ENCODE measurements around the gene SFTPA2. TPM values are rescaled to one million over a fixed set of nuclear protein-coding genes. Genes with fewer than 3 reads are reported as not detected.
"Not testable (repeated sequence)": the region's sequence is repeated elsewhere in the genome, so short reads cannot be mapped to it uniquely, and the experiment has no call there.

SFTPA2 gene
- total RNA-seq, 2 donors from 2014 or later: 5.3 to 38.5 TPM

DNA sequence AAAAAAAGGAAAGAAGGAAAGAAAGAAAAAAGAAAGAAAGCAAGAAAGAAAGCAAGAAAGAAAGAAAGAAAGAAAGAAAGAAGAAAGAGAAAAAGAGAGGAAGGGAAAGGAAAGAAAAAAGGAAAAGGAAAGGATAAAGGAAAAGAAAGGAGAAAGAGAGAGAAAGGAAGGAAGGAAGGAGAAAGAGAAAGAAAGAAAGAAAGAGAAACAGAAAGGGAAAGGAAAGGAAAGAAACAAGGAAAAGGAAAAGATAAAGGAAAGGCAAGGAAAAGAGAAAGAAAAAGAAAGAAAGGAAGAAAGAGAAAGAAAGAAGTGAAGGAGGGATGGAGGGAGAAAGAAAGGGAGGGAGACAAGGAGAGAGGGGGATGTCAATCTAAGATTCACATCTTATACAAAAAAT is 20.8 kb upstream of the SFTPA2 start:
- Histone ChIP-seq H3K4me1 (replicated peaks) (no peaks in the 10 kb centered on the region), H3K36me3 (no peaks in the 10 kb centered on the region), H3K27ac (no peak overlapping the region), H3K27me3 (replicated peaks; ENCODE audit: insufficient read depth) (no peaks in the 10 kb centered on the region), H3K9me3 (no peaks in the 10 kb centered on the region), H3K4me3 (no peak overlapping the region)
- intact Hi-C loops (cut with DNase I): no loop called here
- TF ChIP-seq POLR2AphosphoS5 (IDR thresholded peaks at IDR 0.05) (no peak), POLR2A (IDR thresholded peaks at IDR 0.05) (no peak)
- TF ChIP-seq, protein P1, sequence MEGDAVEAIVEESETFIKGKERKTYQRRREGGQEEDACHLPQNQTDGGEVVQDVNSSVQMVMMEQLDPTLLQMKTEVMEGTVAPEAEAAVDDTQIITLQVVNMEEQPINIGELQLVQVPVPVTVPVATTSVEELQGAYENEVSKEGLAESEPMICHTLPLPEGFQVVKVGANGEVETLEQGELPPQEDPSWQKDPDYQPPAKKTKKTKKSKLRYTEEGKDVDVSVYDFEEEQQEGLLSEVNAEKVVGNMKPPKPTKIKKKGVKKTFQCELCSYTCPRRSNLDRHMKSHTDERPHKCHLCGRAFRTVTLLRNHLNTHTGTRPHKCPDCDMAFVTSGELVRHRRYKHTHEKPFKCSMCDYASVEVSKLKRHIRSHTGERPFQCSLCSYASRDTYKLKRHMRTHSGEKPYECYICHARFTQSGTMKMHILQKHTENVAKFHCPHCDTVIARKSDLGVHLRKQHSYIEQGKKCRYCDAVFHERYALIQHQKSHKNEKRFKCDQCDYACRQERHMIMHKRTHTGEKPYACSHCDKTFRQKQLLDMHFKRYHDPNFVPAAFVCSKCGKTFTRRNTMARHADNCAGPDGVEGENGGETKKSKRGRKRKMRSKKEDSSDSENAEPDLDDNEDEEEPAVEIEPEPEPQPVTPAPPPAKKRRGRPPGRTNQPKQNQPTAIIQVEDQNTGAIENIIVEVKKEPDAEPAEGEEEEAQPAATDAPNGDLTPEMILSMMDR (IDR thresholded peaks at IDR 0.05): no peak
- no peak for DNase-seq (ENCODE audit: low spot score)

DNA sequence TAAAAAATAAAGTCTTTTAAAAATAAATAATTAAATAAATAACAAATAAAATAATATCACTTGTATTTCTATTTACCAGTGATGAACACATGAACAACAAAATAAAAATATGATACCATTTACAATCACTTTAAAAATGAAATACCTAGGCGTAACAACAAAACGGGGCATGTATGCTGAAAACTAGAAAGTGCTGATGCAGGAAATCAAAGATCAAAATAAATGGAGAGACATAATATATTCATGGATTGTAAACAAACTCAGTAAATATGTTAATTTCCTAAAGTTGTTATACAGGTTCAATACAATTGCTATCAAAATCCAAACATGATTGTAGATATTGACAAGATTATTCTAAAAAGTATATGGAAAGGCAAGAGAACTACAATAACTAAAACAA is 19.2 kb upstream of the SFTPA2 start:
- H3K36me3 ChIP-seq: no peaks in the 10 kb centered on the region
- DNase-seq (ENCODE audit: low spot score): no peak
- H3K9me3 ChIP-seq: no peaks in the 10 kb centered on the region
- intact Hi-C loops (cut with DNase I): no loop called here
- WGBS: 94% methylated on average over 2 of the region's 2 CpGs
- no peaks in the 10 kb centered on the region for H3K4me1 ChIP-seq (replicated peaks)
- no peak overlapping the region for H3K27ac ChIP-seq
- TF ChIP-seq, protein P1 (IDR thresholded peaks at IDR 0.05): no peak
- TF ChIP-seq POLR2AphosphoS5 (IDR thresholded peaks at IDR 0.05) (no peak), POLR2A (IDR thresholded peaks at IDR 0.05) (no peak)
- H3K27me3 ChIP-seq (replicated peaks; ENCODE audit: insufficient read depth): no peaks in the 10 kb centered on the region
- H3K4me3 ChIP-seq: no peak overlapping the region

DNA sequence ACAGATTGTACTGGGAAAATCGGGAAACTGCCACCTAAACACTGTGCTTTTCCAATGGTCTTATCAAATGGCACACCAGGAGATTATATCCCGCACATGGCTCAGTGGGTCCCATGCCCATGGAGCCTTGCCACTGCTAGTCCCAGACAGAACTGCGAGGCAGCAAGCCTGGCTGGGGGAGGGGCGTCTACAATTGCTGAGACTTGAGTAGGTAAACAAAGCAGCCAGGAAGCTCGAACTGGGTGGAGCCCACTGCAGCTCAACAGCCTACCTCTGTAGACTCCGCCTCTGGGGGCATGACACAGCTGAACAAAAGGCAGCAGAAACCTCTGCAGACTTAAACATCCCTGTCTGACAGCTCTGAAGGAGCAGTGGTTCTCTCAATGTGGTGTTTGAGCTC is 10.4 kb upstream of the SFTPA2 start:
- DNase-seq (ENCODE audit: low spot score); H3K27me3 ChIP-seq (replicated peaks; ENCODE audit: insufficient read depth); H3K4me3 ChIP-seq; H3K27ac ChIP-seq; H3K9me3 ChIP-seq; H3K4me1 ChIP-seq (replicated peaks); H3K36me3 ChIP-seq; intact Hi-C loops (cut with DNase I): not testable (repeated sequence)
- WGBS: 81% methylated on average over 6 of the region's 6 CpGs

DNA sequence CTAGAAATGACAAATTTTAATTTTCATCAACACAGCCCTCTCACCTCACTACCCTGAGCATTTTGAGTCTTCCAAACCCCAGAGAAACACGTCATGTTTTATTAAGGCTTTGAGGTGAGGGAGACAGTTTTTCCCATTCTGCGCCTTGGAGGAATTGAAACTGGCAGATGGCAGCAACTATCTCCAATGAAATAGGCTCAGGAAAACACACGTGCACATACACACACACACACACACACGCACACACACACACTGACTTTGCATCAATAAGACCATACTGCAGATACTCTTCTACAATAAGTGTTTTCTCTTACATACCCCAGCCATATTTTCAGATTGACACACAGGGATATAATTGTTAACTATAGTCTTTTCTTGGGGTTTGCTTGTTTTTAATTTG is 3.2 kb upstream of the SFTPA2 start:
- intact Hi-C loops (cut with DNase I): no loop called here
- WGBS: 60% methylated on average over 4 of the region's 4 CpGs

DNA sequence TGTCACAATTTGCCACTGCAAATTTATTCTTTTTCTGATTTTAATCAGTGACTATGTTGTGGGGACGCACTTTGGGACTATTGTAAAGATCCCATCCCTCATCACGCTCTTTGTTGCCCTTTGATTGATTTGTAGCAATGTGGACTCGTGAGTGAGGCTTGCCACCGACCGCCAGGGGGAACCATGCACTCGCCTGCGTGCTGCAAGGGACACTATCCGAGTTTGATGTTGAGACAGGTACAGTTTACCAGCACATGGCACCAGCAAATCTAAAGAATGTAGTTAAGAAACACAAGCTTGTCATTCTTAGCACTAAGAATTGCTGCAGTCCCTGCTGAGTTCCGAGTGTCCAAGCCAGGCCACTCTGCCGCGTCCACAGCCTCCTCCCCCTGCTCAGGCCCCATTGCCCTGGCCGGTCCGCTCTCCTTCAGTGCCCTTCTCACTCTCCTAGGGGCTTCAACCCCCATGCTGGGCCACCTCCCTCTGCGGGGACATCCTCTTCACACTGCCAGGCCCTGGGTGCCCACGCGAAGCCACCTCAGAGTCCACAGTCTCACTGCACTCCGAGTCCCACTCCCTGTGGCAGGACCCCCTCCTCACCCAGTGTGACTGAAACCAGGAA is 2.0 kb upstream of the SFTPA2 start:
- H3K36me3 ChIP-seq: no peaks in the 10 kb centered on the region
- H3K9me3 ChIP-seq: no peaks in the 10 kb centered on the region
- peak; percentile 60 for DNase-seq (ENCODE audit: low spot score)
- H3K27me3 ChIP-seq (replicated peaks; ENCODE audit: insufficient read depth): no peaks in the 10 kb centered on the region
- no peak overlapping the region for H3K4me3 ChIP-seq
- 18% methylated on average over 17 of the region's 17 CpGs for WGBS
- intact Hi-C loops (cut with DNase I): no loop called here
- TF ChIP-seq, protein P1 (IDR thresholded peaks at IDR 0.05): peak; percentile 45 to 76 (median 58)
- no peak for TF ChIP-seq POLR2AphosphoS5 (IDR thresholded peaks at IDR 0.05)
- no peak overlapping the region for H3K27ac ChIP-seq
- H3K4me1 ChIP-seq (replicated peaks): peaks cover 2% of the 10 kb centered on the region

More for the DNA sequence above, 3.2 kb upstream of the SFTPA2 start:
- Histone ChIP-seq H3K36me3 (no peaks in the 10 kb centered on the region), H3K27ac (no peak overlapping the region), H3K9me3 (no peaks in the 10 kb centered on the region), H3K27me3 (replicated peaks; ENCODE audit: insufficient read depth) (no peaks in the 10 kb centered on the region), H3K4me3 (no peak overlapping the region), H3K4me1 (replicated peaks) (peaks cover 2% of the 10 kb centered on the region)
- DNase-seq (ENCODE audit: low spot score): no peak
- TF ChIP-seq POLR2A (IDR thresholded peaks at IDR 0.05): no peak
- TF ChIP-seq, protein P1 (IDR thresholded peaks at IDR 0.05): no peak

Measured in prostate gland (tissue), 2 donors.